EH (cell line): ENCODE results near the gene CORO1C.
A peak's percentile ranks its signal among the peaks of the same experiment; 100 is the strongest.

Experiments used
- DNase-seq: peaks from one replicate; pipeline ENCODE4 v3.0.0-alpha.2; 2015; ENCODE audit warnings: low read depth

The CORO1C gene

DNA sequence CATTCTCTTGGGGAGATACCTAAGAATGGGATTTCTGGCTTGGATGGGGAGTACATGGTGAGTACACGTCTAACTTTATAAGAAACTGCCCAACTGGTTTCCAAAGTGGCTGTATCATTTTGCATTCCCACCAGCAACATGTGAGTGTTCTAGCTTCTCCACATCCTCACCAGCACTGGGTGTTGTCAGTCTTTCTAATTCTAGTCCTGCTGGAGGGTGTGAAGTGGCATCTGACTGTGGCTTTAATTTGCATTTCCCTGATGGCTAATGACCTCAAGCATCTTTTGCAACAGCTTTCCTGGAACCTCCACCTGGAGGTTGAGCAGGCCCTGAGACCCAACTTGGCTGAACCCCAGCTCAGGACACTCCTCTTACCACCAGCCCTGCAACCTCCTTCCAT is 115.4 kb downstream of the CORO1C start:
- DNase-seq: no peak

- no peak for DNase-seq
These were observed 116.7 kb downstream of the CORO1C start for GRCh38 chr12:108614639-108615038.

DNA sequence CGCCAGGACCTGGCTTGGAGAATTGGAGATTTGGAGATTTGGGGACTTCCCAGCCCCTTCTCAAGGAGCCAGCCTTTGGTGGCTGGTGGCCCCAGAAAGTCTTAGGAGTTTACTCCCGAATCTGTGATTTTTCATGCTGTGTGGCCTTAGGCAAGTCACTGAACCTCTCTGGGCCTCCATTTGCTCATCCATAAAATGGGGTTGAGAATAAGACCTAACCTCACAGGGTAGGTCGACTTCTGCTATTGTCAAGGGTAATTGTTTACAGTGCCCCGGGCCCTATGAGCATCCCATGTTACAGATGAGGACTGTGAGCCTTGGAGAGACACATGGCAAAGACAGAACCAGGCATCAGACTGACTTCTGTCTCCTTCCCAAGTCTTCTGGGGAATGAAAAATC is 117.3 kb downstream of the CORO1C start:
- no peak for DNase-seq

DNA sequence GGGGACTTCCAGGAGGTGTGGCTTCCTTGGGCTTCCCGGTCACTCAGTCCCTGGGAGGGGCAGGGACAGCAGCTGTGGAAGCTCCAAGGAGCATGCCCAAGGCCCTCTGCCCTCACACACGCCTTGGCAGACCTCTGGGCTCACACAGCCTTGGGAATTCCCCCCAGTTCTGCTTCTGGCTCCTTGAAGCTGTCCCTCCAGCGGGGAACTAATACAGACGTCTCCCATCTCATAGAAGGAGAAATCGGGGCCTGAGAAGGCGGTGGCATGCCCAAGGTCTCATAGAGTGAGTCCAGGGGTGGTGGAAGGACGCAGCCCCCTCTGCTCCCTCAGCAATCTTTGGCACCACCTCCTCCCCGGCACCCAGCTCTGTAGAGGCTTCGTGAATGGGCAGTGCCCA is 117.8 kb downstream of the CORO1C start:
- no peak for DNase-seq

DNA sequence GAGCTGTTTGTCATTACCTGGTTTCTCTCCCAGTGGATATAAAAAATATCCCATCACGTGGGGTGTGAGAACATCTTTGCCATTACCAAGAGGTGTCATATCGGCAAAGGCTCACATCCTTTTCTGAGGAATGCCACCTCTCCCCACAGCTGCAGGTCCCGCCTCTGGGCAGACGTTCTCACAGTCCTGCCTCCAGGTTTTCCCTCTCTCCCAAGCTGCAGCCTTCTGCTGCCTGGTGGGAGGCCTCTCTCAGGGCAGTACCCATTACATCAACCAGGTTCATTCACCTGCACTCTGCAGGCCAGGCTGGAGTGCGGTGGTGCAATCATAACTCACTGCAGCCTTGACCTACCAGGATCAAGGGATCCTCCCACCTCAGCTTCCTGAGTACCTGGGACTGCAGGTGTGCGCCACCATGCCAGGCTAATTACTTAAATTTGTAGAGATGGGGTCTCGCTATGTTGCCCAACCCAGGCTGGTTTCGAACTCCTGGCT is 118.5 kb downstream of the CORO1C start:
- no peak for DNase-seq

DNA sequence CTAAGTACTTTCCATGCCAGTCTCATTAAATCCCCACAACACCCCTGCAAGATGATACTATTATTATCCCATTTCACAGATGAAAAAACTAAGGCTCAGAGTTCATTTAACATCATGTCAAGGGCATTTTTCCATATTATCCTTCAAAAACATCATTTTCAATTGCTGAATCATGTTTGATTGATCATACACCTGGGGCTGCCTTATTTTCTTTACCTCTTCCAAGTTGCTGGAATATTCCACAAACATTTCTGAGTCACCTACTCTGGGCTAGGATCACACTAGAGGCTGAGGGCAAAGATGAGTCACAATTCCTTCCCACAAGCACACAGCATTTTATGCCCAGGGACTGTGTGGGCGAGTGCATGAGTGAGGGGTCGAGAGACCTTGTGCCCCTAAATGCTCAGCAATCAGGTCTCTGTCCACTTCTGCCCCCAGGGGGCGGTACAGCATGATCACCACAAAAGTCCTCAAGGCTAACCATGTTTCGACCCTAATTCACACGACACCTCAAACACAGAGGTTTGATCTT is 119.4 kb downstream of the CORO1C start:
- DNase-seq: peak; percentile 84

DNA sequence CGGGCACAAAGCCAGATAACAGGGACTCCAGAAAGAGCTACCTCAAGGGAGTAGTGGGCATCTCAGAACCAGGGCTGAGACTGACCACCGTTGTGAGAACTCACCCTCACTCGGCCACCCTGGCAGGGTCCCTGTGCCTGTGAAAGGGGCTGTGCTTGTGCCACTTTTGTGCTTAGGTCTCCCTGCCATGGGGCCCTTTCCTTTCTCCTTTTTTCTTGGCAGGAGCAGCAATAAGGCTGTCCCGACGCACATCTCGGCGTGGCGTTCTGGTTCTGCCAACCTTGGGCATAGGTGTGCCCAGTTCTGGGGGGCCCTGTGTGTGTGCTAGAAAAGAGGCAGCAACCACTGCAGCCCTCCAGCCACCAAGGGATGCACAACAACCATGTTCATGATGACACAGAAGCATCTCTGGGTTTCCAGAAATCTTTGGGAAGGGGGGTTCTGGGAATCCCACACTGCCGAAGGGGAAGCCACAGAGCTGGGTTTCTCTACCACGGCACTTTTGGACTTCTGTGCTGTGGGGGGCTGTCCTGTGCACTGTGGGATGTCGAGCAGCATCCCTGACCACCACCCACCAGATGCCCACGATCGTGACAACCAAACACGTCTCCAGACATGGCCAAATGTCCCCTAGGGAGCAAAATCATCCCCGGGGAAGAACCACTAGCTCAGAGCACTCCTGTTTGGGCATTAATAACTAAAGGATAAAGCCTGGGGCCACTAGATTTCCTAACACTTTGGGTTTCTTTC is 120.3 kb downstream of the CORO1C start:
- no peak for DNase-seq

DNA sequence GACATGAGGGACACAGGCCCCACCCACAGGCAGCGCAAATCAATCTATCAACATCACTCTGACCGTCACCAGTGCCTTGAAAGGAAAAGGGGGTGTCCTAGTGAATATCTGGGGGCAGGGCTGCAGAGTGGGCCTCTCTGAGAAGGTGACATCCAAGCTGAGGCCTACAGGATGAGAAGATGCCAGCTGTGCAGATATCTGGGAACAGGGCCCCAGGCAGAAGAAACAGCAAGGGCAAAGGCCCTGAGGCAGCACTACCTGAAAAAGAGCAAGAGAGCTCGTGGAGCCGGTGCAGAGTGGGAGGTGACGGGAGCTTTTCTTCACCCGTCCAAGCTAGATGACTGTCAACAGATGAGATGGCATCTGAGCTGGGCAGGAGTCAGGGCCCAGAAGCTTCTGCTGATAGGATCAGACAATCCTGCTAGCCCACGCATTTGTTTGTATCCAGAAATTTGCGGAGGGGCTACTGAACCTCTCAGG is 120.9 kb downstream of the CORO1C start:
- no peak for DNase-seq

DNA sequence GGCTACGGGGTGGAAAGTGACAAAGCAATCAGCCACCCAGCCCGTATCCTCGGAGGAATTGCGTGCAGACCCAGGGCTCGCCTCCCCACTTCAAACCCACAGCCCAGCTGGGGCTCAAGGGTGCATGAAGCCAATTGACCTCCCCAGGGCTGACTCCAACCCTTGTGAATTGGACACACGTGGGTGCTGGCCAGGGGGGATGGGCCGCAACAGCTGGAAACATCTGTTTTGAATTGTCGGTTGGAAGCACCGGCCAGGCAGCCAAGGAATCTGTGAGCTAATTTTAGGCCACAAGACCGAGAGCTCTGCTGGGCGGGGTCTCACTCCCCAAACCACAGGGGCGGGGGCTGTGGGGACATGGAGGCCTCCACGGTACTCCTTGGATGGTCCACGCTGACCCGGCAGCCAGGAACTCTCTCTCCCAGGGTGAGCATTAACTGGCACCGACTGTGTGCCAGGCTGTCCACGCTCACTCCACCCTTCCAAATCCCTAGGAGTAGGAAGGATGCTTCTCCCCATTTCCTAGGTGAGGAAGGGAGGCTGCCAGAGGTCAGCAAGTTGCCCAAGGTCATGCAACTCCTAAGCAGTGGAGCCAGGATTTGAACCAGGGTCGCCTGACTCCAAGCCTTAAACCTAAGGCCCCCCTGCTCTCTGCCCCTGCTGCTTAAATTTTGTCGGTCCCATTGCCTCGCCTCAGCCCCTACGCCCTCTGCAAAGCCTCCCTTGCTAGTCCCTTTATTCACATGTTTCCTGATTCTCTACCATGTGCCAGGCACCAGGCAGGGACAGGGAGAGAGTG is 121.6 kb downstream of the CORO1C start:
- peak; percentile 92 for DNase-seq

DNA sequence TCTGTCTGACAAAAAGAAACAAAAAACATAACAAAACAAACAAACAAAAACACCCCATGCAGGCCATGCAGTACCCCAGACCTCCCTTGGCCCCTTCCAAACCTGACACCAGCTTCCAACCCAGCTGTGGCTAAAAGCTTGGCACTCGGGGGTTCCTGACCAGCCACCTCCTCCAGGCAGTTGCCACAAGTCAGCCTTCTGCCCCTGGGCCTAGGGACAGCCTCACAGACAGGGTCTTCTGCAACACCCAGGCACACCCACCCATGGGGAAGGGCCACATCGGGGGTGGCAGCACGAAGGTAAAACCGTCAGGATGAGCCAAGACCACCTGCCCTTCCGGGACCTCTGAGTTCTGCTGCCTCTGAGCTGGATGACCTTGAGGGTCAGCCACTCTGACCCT is 122.7 kb downstream of the CORO1C start:
- DNase-seq: no peak

DNA sequence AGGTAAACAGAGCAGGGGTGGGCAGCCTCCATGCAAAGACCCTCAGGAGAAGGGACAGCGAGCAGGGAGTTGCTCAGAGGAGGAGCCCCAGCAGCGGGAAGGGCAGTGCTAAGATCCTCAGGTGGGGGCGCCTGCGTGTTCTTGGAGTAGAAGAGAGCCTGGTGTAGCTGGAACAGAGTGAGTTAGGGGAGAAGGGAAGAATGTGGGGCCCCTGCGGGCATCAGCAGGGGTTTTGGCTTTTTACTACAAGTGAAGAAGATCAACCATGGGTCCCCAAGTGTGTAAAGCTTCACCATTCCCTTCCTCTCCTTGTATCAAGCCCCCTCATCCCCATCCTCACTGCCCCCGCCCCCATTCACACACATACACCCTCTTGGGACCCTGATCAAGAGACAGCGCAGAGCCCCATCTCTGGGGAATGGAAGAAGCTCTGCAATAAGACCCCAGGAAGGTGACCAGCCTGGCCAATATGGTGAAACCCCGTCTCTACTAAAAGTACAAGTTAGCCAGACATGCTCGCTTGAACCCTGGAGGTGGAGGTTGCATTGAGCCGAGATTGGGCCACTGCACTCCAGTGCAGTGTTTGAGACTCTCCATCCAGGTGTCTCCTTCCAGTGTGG is 123.2 kb downstream of the CORO1C start:
- DNase-seq: no peak

DNA sequence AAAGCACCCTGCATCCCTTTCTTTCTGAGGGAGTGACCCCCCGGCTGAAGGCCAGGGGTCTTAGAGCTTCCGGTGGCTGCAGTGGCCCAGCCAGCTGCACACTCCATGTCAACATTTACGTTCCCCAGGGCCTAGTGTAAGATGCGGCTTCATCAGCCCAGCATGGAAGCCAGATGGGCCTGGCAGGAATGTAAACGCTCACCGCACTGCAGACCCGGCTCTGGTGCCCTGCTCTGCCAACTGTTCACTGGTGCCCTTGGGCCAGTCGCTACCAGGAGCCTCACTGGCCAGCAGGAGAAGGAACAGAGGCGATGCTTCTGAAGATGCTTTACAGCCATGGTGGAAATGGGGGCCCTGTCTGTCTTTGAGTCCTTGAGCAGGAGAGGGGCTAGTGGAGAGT is 124.8 kb downstream of the CORO1C start:
- DNase-seq: no peak

DNA sequence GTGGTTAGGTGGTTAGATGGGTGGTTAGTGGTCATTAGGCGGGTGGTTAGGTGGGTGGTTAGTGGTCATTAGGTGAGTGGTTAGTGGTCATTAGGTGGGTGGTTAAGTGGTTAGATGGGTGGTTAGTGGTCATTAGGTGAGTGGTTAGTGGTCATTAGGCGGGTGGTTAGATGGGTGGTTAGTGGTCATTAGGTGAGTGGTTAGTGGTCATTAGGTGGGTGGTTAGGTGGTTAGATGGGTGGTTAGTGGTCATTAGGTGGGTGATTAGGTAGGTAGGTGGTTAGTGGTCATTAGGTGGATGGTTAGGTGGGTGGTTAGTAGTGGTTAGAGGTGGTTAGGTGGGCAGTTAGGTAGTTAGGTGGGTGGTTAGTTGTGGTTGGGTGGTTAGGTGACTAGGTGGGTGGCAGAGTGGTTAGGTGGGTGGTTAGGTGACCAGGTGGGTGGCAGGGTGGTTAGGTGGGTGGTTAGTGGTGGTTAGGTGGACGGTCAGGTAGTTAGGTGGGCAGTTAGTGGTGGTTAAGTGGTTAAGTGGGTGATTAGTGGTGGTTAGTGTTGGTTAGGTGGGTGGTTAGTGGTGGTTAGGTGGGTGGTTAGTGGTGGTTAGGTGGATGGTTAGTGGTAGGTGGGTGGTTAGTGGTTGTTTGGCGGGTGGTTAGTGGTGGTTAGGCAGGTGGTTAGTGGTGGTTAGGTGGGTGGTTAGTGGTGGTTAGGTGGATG is 125.5 kb downstream of the CORO1C start:
- DNase-seq: no peak

GRCh38 chr12:108605000-108605689 is 126.2 kb downstream of the CORO1C start:
- peak; percentile 39 for DNase-seq

DNA sequence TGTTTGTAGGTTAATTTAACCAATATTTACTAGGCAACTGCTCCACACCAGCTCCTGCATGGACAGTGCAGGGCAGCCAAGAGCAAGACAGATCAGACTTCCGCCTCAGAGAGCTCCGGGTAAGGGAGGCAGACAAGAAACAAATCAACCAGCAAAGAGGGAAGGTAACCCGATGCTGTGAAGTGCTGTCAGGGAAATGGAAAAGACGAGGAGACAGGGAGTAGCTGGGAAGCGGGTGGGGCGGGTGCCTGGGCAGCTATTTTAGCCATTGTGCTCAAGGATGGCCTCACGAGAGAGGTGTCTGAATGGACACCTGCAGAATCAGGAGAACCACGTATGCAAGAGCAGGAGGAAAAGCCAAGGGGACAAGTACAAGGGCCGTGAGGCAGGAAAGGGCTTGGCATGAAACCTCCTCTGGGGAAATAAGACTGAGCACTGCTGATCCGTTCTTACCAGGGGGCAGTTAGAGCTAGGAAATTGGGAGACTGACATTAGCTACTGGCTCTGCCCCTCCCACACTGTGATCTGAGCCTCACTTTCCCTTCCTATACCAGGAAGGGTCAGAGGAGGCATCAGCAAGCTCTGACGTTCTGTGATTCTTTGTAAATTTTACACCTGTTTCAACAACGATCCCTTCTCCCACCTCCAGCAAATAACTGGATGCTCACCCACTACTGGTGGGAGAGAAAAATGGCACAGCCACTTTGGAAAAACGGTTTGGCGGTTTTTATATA is 126.9 kb downstream of the CORO1C start:
- no peak for DNase-seq

DNA sequence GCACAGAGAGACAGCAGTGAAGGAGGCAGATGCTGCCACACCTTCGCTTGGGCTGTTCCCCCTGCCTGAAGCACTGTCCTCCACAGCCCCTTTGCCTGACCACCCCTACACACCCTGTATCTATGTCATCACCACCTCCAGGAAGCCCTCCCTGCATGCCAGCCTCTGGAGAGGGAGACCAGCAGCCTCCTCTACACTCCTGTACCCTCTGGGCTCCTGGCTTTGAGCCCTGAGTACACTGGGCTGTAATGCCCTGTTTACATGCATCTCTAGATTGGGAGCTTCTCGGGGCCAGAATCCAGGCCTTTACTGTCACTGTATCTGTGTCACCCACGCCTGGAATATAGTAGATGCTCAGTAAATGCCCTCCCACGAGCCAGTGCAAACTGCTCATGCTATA is 127.6 kb downstream of the CORO1C start:
- no peak for DNase-seq

- no peak for DNase-seq
These were observed 128.2 kb downstream of the CORO1C start for GRCh38 chr12:108602976-108603704.

- no peak for DNase-seq
These were observed 129.1 kb downstream of the CORO1C start for GRCh38 chr12:108602209-108602705.

GRCh38 chr12:108600702-108601007 is 130.7 kb downstream of the CORO1C start:
- no peak for DNase-seq
